ENCODE results near the gene NMUR1.

NMUR1 gene

DNA sequence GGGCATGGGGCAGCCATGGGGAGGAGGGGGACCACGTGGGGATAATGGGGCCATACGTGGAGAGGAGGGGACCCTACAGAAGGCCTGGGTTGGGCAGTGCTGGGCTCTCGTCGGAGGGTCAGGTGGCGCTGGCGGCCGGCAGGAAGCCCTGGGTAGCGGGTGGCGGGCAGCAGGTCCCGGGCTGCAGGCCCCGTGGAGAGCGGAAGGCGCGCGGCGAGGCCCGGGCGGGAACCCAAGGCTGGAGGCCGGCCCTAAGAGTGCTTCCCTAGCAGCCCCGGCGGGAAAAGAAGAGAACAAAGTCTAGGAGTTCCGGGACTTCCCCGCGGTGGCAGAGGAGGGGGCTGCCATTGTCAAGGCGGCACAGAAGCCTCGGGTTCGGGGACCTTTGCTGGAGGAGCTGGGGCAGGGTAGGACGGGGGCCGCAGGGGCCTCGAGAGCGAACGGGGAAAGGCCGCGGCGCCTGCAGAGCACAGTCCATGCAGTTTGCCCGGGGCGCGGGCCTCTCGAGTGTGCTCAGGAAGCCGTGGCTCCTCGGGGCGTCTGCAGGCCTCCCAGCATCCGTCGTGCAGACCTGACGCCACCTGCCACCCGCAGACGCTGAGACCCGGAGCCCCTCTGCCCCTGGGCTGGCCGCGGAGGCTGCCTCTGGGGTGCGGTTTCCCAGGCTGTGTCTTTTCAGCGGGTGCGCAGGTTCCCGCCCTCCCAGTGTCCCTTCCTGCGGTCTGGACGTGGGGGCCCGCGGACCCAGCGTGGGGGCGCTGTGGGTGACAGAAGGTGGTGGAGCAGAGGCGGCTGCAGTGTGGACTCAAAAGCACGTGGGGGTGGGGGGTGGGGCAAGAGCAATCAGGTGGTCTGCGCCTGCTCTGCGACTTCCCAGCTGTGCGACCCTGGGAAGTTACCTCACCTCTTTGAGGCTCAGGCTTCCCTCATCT lies 46.6 kb downstream of the NMUR1 start:
- peak; percentile 15 for DNase-seq

- peak; percentile 62 for DNase-seq
Measured at GRCh38 chr2:231482806-231483391, 47.3 kb downstream of the NMUR1 start.

DNA sequence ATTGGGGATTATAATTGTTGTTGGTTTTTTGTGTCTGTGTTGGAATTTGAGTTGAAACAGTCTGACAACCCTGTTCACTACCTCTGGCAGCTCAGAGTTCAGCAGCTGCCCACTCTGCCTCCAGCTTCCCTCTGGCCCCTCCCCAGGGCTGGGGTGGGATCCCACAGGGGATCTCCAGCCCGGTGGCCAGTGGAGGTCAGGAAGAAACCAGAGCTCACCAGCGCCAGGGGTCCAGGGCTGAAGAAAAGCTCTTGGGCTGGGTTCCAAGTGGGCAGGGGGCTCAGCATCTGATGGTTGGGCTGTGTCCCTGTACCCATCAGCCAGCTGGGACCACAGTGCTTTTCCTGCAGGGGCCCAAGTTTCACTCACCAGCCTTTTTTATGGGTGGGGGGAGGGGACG lies 49.5 kb downstream of the NMUR1 start:
- no peak for DNase-seq

DNA sequence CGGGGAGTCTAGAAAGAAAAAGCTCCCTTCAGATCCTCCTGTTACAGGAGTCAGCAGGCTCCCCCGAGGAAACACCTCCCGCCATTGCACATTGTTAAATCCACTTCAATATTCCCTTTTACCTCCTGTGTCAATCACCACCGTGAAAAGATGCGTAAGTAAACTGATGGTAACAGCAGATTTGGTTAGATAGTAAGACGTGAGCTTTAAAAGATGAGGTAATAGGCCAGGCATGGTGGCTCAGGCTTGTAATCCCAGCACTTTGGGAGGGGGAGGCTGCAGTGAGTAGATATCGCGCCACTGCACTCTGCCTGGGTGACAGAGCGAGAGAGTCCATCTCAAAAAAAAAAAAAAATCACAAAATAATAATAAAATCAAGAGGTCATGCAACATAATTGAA lies 50.8 kb downstream of the NMUR1 start:
- DNase-seq: no peak

- no peak for DNase-seq
Measured at GRCh38 chr2:231476920-231477319, 53.3 kb downstream of the NMUR1 start.

DNA sequence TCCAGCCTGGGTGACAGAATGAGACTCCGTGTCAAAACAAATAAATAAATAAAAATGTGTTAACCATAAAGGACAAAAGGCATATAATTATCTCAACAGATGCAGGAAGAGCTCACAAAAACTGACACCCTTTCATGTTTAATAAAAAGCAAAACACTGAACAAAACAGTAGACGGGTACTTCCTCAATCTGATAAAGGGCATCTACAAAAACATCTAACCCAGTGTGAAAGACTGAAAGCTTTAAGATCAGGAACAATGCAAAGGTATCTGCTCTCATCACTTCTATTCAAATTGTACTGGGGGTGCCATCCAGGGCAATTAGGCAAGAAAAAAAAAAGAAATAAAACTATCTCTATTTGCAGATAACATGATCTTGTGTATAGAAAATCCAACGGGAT lies 54.3 kb downstream of the NMUR1 start:
- DNase-seq: no peak

Data from activated T-cell treated with anti-CD3 and anti-CD28 coated beads for 4 hours (primary cell).